NCI-H460 (cell line): ENCODE results near the gene DAPK1. TPM values are rescaled to one million over a fixed set of nuclear protein-coding genes. Genes with fewer than 3 reads are reported as not detected.

Experiments
- DNase-seq: peaks from one replicate; pipeline ENCODE4 v3.0.0-alpha.2; 2016; ENCODE audit warnings: low read depth; ENCODE audit errors: extremely low read depth
- total RNA-seq: library from RNA; depleted of rRNA; stranded (reverse); fragments of >200 nt; shearing (Covaris generic); gene quantifications from 2 replicates; pipeline ENCODE4 v1.2.3, GENCODE V29; 2014

The DAPK1 gene
- total RNA-seq, 1 experiment from 2014 or later: 0.25 TPM

DNA sequence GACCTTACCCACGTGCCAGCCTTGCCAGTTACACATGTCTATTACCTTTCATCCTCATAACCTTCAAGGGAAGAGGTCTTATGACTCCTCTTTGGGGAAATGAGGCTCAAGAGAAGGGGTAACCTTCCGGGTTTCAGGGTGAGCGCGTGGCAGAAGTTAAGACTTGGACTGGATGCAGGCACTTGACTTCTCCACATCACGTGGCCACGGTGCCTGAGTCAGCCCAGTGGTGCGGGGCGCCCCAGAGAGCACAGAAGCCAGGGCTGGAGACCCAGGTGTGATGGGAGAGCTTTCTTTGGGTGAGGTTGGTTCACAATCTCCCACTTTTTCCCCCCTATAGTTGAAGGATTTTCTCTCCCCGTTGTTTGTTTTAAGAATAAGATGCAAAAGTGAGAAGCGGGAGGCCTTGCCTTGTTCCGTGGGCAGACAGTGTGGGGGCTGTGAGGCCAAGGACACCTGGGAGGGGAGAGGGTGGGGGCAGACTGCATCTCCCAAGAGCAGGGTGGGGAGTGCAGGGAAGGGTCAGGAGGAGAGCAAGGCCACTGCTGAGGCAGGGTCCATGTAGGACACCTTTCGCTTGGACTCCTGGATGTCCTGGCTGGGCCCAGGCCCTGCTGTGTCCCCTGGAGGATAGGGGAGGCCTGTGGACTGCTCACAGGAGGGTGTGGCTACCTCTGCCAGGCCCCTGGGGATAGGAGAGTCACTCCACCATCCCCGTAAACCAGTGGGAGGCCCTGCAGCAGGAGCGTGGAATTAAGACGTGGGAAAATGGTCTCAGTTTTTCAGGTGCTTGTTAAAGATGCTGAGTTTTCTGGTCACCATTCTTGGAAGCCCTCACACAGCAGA is 138.2 kb downstream of the DAPK1 start:
- DNase-seq: no peak

DNA sequence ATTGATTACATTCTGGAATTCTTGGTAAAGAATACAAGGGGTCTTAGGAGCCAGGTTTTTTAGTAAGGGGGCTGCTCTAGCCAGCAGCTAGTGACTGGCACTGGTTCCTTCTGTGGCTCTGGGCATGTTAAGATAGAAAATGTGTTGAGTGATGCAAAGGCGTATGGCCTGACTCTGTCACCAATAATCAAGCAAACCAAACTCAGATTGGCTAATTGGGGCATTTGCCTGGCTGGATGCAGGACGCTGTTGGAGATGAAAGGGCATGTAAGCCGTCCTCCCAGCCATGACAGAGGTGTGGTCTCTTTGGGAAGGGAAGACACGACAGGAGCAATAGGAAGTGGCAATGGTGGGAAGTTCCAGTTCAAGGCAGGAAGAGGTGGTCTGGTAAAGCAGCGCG is 140.6 kb downstream of the DAPK1 start:
- no peak for DNase-seq

DNA sequence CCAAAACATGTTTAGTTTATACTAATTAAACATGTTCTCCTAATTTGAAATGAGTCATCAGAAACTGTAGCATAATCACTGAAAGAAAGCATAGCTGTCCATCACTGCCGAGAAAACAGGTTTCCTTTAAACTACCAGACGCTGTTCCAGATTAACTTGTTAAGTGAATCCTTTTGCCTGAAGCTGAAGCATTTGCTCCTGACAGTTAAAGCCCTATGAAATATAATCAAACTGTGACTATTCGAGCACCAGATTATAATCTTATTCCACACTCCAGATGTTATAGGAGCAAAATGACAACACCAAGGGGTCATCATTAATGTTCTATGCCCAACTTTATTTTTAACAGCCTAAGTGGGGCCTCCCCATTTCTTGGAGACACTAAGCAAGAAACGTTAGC is 142.3 kb downstream of the DAPK1 start:
- DNase-seq: no peak

DNA sequence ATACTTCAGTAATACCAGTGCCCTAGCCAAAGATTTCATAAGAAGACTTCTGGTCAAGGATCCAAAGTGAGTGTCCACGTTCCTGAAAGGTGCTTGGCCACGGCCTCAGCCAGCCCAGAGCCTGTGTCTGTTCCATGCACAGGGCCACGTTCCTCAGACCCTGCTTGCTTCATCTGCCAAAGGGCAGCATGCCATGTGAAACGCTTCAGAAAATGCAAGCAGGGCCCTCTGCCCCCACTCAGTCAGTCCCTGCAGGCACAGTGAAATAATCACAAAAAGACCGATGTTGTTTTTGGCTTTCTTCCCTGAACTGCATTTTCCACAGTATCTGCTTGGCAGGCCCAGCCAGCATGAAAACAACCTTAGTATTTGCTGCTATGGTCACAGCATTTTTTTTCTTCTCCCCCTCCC is 142.7 kb downstream of the DAPK1 start:
- no peak for DNase-seq

DNA sequence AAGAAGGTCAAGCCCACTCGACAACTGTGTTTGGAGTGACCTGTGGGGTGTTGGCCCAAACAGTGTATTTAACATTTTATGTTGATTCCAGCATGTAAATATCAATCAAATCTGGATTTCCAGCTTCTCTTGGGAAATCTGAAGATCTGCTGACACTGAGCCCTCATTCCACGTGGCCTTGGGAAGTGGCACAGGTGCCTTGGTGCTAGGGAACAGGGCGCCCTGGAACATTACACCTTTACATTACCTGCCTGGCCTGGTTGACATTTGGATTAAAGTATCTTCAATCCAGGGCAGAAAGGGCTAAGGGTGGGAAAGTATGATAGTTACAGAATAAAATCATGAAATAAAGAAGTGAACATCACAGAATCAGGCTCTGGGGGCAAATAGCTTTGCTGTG is 143.4 kb downstream of the DAPK1 start:
- no peak for DNase-seq

DNA sequence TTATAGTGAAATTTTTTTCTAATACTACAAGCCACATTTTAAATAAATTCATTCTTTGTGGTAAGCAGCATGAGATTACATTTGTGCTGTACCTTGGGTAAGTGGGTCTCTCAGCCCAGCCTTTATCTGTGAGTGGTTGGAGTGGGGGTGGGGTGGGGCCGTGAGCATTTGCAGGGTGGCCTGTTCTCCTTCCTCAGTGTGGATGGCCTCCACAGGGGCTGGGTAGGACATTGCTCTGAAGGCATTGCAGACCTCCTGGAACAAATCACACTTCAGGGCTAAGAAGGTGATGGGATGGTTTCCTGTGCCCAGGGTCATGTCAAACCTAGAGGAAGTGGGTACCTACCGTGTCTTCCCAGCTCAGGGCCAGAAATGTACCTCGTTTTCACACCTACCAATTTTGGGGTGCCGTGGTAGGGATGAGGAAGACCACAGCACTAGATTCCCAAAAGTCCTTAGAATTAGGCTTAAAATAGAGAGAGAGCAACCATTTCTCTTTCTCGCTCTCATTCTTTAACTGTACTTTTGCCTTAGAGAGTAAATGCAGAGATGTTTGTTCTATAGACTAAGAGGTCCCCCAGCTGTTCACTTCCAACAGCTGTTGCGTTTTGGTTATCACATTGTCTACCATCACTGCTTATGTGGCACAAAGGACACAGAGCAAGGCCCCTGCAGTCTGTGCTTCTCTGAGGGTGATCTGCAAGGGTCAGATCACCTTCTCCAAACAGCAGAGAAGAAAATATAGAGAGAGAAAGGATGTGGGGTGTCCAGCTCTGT is 144.9 kb downstream of the DAPK1 start:
- no peak for DNase-seq

DNA sequence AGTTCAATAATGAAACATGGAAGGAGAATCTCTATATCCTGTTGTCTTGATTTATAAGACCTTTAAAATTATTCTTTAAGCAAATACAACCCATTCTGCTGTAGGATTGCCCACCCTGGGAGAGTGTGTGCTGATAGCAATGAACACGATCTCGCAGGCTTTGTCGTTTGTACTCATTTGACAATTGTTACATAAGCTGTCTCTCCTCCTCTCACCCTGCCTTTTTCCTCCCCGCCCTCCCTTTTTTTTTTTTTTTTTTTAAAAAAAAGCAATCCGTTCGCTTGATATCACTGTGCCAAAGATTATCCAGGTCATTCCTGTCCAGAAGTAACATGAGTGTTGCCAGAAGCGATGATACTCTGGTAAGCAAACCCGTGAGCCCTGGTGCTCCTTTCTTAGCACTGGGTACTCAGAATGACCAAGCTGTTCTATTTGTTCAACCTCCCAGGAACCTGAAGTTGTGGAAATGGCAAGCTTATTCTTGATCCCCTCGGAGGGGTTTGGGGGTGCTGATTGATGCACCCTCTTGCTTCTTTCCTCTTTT is 145.5 kb downstream of the DAPK1 start:
- DNase-seq: no peak

DNA sequence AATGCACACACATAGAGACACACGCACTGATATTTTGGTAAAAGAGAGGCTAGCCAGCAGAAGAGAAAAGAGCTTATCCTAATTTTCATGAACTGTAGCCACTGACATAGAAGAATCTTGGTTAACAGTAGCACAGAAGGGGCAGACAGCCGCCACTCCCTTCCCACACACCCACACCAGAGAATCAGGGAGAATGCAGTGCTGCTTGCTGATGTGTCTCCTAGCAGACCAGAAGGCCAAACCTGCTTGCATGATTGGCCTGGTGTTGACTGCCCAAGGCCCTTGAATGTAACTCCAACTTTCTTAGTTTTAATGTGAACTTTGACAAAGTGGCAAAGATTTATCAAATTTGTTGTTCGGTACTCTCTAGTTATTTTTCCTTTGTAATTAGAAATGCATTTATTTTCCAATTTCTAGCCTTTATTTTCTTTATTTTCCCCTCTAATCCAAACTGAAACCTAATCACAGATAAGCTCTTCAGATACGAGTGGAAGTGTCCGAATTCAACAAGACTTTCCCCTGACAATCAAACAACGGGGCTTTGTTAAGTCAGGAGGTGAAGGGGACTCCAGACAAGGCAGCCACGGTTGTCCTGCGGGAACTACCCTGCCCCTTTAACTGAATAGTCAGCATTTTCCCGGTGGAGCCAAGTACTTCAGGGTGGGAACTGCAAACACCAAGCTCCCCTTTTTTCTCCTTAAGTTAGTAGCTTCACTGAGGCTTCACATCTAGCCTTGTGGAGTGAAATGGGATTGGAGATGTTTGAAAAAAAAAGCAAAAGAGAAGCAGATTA is 146.3 kb downstream of the DAPK1 start:
- DNase-seq: no peak

DNA sequence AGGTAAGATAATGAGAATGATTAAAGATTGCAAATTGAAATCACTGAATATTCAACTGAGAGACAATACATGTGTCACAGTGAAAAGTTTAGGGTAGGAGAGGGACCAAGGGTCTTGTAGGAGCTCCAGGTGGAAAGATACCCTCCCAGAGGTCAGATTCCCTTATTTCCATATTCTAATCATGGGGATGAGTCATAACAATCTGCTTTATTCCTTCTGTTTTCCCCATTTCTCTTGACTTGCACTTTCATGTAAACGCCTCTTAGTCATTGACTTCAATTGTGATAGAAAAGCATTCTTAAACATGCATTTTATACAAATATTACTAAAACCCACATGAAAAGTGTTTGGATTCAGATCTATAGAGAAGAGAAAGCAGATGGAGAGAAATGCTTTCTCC is 147.0 kb downstream of the DAPK1 start:
- no peak for DNase-seq

DNA sequence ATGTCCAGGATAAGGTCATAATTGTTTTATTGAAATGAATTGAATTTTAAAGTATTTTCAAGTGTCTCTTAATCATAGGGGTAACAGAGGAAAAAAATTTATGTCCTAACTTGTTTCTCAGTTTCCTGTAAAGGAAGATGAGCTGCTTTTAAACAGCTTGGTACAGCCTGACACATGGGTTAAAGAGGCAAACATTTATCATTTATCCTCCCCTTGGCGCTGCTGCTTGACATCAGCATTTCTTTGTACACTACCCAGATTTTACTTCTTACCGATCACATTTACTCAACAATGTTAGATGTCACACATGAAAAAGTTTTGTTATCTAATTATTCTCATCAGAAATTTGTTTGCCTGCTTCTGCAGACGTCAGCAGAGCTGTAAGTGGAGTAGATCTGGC is 148.9 kb downstream of the DAPK1 start:
- no peak for DNase-seq

DNA sequence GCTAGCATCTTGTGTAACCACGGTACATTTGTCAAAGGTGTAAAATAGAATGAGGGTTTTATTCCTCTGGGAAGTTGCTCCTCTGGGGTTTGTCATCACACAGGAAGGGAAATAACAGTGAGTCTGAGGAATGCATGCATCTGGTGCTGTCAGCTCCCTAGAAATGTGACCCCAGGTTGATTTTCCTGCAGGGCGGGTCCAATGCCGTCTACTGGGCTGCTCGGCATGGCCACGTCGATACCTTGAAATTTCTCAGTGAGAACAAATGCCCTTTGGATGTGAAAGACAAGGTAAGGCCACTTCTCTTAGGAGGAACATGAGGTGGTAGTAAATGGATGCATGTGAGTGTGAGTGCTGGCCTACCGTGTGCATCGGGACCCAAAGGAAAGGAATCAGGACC is 149.4 kb downstream of the DAPK1 start:
- no peak for DNase-seq

DNA sequence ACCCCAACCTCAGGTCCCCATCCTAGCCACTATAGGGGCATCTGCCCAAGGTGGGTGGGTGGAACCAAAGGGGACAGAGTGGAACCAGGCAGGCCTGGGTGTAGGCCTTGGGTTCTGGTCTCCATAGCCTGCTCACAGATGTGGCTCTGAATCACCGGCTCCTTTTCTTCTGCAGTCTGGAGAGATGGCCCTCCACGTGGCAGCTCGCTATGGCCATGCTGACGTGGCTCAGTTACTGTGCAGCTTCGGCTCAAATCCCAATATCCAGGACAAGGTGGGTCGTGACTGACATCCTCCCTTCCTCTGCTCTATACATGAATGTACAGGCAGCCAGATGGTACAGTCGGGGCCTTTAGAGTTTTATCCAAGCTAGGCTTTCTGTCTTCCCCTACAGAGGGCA is 150.9 kb downstream of the DAPK1 start:
- DNase-seq: no peak

DNA sequence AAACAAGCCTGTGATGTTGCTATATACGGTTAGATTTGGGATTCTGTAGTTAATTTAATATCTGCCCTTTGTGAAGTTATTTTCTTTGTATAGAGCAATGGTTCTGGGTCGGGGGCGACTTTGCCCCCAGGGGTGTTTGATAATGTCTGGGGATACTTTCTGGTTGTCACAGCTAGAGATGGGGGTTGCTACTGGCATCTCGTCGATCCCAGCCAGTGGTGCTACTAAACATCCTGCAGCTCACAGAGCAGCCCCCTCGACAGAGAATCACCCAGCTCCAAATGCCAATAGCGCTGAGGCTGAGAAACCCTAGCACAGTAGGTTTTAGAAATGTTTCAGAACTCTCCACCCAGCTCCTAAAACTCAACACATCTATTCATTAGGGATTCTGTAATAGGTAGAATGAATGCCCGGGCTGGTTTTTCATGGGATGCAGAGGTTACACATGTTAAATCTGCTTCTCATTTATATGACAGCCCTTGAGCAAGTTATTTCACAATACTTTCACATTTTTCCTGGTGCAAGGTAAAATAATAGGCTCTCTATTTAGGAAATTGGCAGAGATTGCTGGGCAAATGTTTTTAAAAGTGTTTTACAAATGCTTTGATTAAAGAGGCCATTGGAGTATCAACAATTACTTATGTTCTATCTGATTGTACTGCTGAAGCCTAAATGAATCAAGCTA is 153.1 kb downstream of the DAPK1 start:
- no peak for DNase-seq

DNA sequence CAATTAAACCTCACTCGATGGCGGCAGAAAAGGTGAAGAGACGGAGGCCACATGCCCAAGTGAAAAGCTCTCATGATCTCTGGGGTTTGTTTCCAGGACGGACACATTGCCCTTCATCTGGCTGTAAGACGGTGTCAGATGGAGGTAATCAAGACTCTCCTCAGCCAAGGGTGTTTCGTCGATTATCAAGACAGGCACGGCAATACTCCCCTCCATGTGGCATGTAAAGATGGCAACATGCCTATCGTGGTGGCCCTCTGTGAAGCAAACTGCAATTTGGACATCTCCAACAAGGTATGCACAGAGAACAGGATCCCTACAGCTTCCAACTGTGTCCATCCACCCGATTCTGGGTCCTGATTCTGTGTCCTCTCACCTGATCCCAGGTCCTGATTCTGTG is 153.8 kb downstream of the DAPK1 start:
- no peak for DNase-seq

DNA sequence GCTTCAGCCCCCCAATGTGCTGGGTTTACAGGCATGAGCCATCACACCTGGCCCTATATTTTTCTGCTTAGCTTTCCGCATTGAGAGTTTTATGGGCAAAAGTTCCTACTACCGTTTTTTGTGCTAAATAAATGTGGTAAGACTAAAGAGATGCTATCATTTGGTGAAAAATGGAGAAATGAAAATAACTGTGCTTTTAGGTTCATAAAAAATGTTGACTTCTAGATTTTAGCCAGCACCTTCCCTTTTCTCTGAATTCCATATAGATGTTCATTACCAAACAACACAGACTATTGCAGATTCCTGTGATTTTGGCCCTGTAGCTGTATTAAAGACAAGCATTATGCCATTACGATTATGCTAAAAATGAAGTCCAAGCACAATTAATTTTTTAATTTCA is 156.3 kb downstream of the DAPK1 start:
- no peak for DNase-seq

DNA sequence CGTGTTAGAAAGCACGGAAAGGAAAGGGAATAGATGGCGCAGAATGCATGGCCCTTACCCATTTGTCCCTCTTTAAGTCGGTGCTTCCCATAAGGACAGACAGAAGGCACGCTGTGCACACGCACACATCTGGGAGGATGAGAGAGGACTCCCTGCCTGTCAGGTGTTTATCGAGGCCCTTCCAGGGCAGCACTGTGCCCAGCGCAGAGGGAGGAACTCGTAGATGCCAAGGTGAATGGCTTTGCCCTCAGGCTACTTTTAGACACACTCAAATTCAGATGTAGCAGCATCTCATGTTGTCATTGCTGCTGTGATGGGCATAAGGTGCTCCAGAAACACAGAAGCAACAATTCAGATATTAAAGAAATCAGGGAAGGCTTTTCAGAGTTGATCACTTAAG is 158.1 kb downstream of the DAPK1 start:
- DNase-seq: no peak

DNA sequence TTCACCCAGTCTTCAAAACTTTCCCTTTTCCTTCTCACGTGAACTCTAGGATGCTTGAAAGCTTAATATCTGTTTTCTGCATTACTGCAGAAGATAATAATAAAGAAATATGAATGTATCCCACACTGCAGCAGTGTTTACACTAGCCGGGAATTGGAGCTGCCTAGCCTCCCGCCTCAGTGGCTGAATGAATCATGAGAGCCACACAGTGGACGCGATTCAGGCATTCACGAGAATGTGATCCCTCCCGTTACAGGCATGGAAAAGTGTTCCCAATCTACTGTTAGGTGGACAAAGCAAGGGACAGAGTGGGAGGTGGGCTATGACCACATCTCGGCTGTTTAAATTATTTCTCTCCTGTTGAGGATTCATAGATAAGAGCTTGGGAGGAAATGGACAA is 158.8 kb downstream of the DAPK1 start:
- DNase-seq: no peak

DNA sequence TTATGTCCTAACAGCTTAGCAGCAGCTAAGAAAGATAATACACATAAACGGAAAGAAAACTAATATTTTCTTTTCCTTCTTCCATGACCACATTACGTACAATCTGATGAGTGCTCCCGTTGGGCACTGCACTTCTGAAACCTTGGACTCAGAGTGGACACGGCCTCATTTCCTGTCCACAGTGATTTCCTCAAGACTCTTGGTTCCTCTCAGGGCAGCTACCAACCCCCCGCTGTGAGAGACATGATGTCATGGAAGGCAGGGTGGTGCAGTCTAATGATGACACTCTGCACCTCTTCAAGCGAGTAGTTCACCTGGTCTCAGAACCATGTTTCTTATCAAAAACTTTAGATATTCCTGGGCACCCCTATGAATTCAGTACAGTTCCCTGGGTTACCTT is 159.5 kb downstream of the DAPK1 start:
- no peak for DNase-seq

DNA sequence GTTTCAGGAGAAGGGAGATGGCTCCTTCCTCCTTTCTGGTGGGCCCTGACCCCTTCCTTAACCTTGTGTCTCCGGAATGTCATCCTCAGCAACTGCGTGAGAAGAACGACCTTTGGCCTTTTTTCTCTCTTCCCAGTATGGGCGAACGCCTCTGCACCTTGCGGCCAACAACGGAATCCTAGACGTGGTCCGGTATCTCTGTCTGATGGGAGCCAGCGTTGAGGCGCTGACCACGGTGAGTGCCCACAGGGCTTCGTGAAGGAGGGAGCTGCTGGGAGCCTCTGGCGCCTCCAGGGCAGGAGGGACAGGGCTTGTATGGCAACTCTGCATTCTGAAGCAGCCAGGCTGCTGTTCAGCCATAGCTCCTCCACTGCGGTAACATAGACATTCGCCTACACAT is 160.2 kb downstream of the DAPK1 start:
- DNase-seq: no peak

DNA sequence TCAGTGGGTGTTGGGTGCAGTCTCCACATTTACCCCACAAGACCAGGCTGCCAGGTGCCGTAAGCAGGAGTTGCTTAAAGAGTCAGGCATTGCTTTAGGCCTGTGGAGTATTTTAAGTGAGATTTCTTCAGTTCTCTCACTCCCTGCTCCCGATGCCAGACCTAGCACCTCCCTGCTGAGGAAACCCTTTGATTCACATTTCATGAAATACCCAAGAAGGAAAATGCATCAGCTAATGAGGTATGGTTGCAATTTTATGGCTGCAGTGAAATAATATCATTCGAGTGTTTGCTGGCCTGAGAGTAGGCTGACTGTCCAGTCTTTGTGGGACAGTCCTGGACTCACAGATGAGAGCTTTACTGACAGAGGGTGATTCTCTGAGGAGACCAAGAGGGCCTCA is 160.8 kb downstream of the DAPK1 start:
- DNase-seq: no peak
